Lung (tissue), 12 donors: ENCODE results near the gene IFITM10. TPM values are rescaled to one million over a fixed set of nuclear protein-coding genes. Genes with fewer than 3 reads are reported as not detected.

Source experiments
- ATAC-seq: fragments of 200-7000 bp; cut with Tn5 transposase; one replicate; pipeline ENCODE4 v1.9.1; 2020; ENCODE audit warnings: moderate number of reproducible peaks; ENCODE audit not compliant: insufficient read depth, low FRiP score
- DNase-seq, 3 donors: peaks; one replicate each; pipeline ENCODE4 v3.0.0-alpha.2; 2013 to 2017
- H3K27ac ChIP-seq, 2 donors: one replicate each; pipeline ENCODE4 v1.5.1; 2013; ENCODE audit warnings: mild to moderate bottlenecking in 2 of 2, moderate library complexity in 2 of 2, control low read depth in 1 of 2, inconsistent platforms in 1 of 2, low read depth in 1 of 2, low read length in 1 of 2
- H3K27me3 ChIP-seq, 3 donors: one replicate each; pipeline ENCODE4 v1.5.1; 2013; ENCODE audit warnings: low read length in 2 of 3; ENCODE audit not compliant: control insufficient read depth in 3 of 3, insufficient read depth in 3 of 3
- H3K36me3 ChIP-seq, 4 donors: one replicate each; pipeline ENCODE4 v1.5.1; 2013; ENCODE audit warnings: low read length in 4 of 4, mild to moderate bottlenecking in 1 of 4, moderate library complexity in 1 of 4; ENCODE audit not compliant: control insufficient read depth in 4 of 4, insufficient read depth in 4 of 4
- H3K4me1 ChIP-seq, 5 donors: one replicate each; pipeline ENCODE4 v1.5.1; 2013; ENCODE audit warnings: low read length in 5 of 5, mild to moderate bottlenecking in 2 of 5, moderate library complexity in 1 of 5; ENCODE audit not compliant: control insufficient read depth in 5 of 5, insufficient read depth in 5 of 5
- H3K4me3 ChIP-seq: one replicate; pipeline ENCODE4 v1.5.1; 2013; ENCODE audit warnings: mild to moderate bottlenecking, control low read depth, moderate library complexity
- H3K9ac ChIP-seq, 2 donors: one replicate each; pipeline ENCODE4 v1.5.1; 2013; ENCODE audit warnings: low read length in 2 of 2, control low read depth in 1 of 2; ENCODE audit not compliant: insufficient read depth in 1 of 2
- H3K9me3 ChIP-seq, 4 donors: one replicate each; pipeline ENCODE4 v1.5.1; 2013; ENCODE audit warnings: low read length in 3 of 4, mild to moderate bottlenecking in 1 of 4, moderate library complexity in 1 of 4; ENCODE audit not compliant: control insufficient read depth in 4 of 4, insufficient read depth in 3 of 4
- WGBS, 2 donors: extraction: QIAGEN DNeasy Blood & Tissue Kit; methylation state at CpG; one replicate each; pipeline ENCODE4 v1.1.7; 2013; 5-methylcytosine and 5-hydroxymethylcytosine counted together
- polyA plus RNA-seq, 2 donors: library from polyadenylated mRNA; stranded (reverse); fragments of 200-250 nt; gene quantifications; one replicate each; pipeline ENCODE4 v1.2.1, GENCODE V29; 2013
- total RNA-seq, 2 donors: library from RNA; depleted of rRNA in 1 of 2; stranded (reverse); fragments of >200 nt in 1 of 2; gene quantifications; one replicate each; pipeline ENCODE4 v1.2.1, GENCODE V29; 2014 to 2021
- TF ChIP-seq, protein P1 (sequence below): IDR thresholded peaks from 2 replicates; pipeline ENCODE4 v1.5.1; 2012; ENCODE audit warnings: mild to moderate bottlenecking; ENCODE audit errors: control extremely low read depth, extremely low read depth
- donor health status: control.
- donor health status: control.
- donor health status: Bipolar disorder and iron deficiency.
- donor health status: healthy.
- donor health status: DM: yes; HTN: yes; CAD: no.

Gene IFITM10
- total and polyA plus RNA-seq, 4 donors, result 0.40 to 18.8 (median 2.7) TPM

DNA sequence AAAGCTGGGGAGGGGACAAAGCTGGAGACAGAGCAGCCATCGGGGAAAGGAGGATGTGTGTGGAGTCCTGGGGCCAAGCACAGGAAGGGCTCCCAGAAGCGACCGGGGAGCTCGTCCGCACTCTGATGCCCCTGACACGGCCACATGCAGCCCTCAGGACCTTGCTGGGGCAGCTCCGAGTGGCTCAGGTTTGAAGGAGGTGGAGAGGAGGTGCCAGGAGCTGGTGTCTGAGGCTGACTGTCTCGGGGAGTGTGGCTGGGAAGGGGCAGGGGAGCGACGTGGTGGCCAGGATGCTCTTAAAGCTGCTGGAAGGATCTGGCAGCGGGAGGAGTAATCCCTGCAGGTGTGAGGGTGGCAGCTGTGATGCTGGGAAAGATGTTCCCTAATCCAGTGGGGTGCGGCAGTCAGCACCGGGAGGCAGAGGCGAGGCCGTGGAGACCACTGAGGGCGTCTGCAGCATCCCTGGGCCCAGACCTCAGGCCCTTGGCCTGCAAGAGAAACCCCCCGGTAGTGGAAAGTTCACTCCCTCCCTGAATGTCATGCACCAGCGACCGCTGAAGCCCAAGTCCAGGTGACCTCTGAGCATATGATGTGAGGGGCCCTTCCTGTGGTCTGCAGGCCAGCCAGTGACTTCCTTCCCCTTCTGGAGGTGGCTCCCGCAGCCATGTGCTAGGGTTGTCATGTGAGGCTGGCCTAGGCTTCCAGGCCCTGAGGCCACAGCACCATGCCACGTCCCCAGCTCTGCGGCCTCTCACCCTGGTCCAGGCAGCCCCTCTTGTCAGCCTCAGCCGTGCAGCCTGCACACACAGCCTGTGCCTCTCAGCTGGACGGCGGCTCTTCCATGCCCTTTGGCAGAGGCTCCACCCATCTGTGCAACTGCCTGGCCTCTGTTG, 30.6 kb upstream of the IFITM10 start:
- Histone ChIP-seq H3K27ac (peak overlapping the region in 1 of 2 donors; percentile 30), H3K36me3 (no peaks in the 10 kb centered on the region), H3K9me3 (peaks cover 0 to 4% (median 2%) of the 10 kb centered on the region in 4 donors), H3K27me3 (peaks cover 0 to 3% (median 0%) of the 10 kb centered on the region in 3 donors), H3K4me1 (no peaks in the 10 kb centered on the region), H3K4me3 (no peak overlapping the region), H3K9ac (no peak overlapping the region)
- ATAC-seq, result peak; percentile 30
- no peak for DNase-seq
- TF ChIP-seq, protein P1, sequence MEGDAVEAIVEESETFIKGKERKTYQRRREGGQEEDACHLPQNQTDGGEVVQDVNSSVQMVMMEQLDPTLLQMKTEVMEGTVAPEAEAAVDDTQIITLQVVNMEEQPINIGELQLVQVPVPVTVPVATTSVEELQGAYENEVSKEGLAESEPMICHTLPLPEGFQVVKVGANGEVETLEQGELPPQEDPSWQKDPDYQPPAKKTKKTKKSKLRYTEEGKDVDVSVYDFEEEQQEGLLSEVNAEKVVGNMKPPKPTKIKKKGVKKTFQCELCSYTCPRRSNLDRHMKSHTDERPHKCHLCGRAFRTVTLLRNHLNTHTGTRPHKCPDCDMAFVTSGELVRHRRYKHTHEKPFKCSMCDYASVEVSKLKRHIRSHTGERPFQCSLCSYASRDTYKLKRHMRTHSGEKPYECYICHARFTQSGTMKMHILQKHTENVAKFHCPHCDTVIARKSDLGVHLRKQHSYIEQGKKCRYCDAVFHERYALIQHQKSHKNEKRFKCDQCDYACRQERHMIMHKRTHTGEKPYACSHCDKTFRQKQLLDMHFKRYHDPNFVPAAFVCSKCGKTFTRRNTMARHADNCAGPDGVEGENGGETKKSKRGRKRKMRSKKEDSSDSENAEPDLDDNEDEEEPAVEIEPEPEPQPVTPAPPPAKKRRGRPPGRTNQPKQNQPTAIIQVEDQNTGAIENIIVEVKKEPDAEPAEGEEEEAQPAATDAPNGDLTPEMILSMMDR, result no peak
- WGBS, 2 donors, result 34 to 55% methylated on average over 25 of the region's 25 CpGs

DNA sequence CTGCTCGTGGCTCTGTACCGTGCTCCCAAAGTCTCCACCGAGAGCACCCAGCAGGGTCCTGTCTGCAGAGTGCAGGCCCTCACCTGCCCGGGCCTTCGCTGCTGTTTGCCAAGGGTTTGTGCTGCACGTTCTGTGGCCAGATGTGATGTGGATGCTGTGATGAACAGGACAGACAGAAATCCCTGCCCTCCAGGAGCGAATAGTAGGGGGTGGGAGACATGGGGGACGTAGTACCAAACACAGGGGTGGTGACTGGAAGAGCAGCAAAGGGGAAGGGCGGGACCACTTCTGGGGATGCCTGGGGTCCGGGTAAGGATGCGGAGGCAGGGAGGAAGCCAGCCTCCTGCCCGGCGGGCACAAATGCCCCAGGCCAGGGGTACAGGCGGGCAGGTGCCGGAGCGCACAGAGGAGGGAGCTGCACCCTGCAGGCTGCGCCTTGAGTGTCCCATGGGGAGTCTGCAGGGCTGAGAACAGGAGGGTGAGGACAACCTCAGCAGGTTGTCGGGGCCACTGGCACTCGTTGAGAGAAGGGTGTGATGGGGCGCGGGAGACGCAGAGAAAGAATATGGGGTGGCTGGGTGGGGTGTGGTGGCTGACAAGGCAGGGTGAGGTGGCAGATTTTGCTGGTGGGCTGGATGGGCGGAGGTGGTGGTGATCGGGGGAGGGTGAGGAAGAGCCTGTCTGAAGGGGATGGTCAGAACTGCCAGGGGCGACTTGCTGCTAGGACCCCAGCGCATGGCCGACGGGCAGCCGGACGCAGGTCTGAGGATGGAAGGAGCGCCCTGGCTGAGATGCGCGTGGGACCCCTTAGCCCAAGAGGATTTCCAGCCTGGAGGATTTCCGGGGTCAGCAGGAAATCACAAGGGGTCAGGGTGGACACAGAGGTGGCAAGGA, 29.7 kb upstream of the IFITM10 start:
- Histone ChIP-seq H3K9ac (no peak overlapping the region), H3K27ac (no peak overlapping the region), H3K4me1 (no peaks in the 10 kb centered on the region), H3K27me3 (peaks cover 0 to 3% (median 0%) of the 10 kb centered on the region in 3 donors), H3K36me3 (no peaks in the 10 kb centered on the region), H3K9me3 (peaks cover 0 to 4% (median 2%) of the 10 kb centered on the region in 4 donors), H3K4me3 (no peak overlapping the region)
- TF ChIP-seq, protein P1, result no peak
- WGBS, 2 donors, result 83 to 90% methylated on average over 34 of the region's 34 CpGs
- DNase-seq (no peak), ATAC-seq (no peak)

DNA sequence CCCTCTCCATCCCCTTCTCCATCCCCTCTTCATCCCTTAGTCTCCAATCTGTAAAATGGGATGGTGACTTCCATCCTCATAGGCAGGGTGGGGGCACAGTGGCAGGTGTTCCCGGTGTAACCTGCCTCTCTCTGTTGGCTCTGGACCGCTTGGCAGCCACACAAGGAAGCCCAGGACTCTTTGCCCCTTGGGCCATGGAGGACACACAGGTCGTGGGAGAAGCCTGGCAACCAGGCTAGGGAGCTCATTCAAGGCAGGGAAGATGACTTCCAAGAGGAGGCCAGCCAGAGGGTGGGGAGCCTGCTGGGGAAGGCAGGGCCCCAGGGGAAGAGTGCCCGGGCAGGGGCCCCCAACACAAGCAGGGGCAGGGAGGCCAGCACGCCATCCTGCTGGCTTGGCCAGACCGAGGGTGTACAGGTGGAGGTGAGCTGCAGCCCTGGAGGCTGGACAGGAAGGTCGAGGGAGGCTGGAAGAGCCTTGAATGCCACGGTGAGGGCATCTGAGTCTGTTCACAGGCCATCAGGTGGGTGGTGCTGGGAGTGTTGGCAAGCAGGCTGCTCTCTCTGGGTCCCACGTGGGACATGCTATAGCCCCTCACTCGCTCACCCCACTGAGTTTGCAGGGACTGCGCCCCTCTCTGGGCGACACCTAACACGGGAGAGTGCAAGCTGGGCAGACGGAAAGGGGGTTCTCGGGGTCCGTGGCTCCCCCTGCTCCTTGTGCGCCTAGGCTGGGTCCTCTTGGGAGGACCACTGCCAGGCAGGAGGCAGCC, 28.8 kb upstream of the IFITM10 start:
- peaks cover 0 to 4% (median 2%) of the 10 kb centered on the region in 4 donors for H3K9me3 ChIP-seq
- H3K9ac ChIP-seq, result no peak overlapping the region
- ATAC-seq (no peak), DNase-seq (no peak)
- no peak overlapping the region for H3K27ac ChIP-seq
- TF ChIP-seq, protein P1, result no peak
- H3K4me3 ChIP-seq, result no peak overlapping the region
- 83 to 92% methylated on average over 17 of the region's 17 CpGs for WGBS, 2 donors
- peaks cover 0 to 3% (median 0%) of the 10 kb centered on the region in 3 donors for H3K27me3 ChIP-seq
- no peaks in the 10 kb centered on the region for H3K4me1 ChIP-seq
- H3K36me3 ChIP-seq, result no peaks in the 10 kb centered on the region
